ENCODE results near the gene NSG2. TPM values are rescaled to one million over a fixed set of nuclear protein-coding genes. Genes with fewer than 3 reads are reported as not detected.

The NSG2 gene
- total RNA-seq, 1 donor from 2014 or later = under 0.01 TPM

DNA sequence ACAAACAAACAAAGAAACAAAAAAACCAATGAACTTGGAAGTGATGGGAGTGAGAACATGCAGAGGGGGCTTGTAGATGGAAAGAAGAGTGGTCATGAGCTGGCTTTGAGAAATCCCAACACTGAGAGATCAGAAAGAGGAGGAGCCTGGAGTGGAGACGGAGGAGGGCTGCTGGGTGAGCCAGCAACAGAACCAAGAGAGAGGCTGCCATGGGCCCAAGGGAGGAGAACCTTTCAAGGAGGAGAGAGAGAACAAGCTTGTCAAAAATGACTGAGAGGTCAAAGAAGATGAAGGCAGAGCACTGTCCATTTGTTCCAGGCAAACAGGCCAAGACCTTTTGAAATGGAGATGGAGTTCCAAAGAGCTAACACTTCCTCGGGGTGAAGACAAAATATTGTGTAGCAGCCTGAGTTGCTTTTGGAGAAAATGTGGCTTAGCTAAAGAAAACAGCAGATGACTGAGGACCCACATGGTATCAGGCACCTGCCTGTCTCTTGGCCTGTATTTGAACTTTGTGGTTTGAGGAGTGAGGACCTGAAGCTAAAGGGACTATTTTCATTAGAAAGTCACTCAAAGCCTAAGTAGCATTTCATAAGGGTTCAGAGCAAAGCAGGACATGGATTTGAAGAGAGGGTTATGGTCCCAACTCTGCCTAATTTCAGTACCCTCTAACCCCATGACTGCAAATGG, 13.1 kb downstream of the NSG2 start:
- Histone ChIP-seq H3K9me3 (ENCODE audit: control insufficient read depth in 3 of 3, low read length in 3 of 3) (peaks cover 0 to 4% (median 2%) of the 10 kb centered on the region in 3 donors), H3K4me3 (ENCODE audit: low read length in 3 of 3) (no peak overlapping the region), H3K27ac (ENCODE audit: low read depth, low read length) (no peak overlapping the region)

DNA sequence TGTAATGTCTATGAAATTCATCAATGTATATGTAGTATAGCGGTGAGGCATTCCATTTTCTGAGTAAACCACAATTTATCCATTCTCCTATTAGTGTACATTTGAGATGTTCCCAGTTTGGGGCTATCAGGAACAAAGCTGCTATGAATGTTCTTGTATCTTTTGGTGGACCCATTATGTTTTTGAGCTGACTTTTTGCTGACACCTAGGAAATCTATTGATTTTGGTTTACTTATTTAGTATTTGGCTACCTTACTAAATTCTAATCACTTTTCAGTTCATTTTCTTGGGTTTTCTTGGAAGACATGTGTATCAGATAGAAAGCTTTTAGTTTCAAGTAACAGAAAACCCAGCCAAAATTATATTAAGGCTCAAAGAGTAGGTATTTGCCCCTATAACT, 13.7 kb downstream of the NSG2 start:
- H3K4me3 ChIP-seq (ENCODE audit: low read length in 3 of 3) = no peak overlapping the region
- H3K36me3 ChIP-seq (ENCODE audit: control insufficient read depth in 3 of 3, insufficient read depth in 3 of 3, low read length in 3 of 3) = no peaks in the 10 kb centered on the region
- peaks cover 0 to 2% (median 0%) of the 10 kb centered on the region in 3 donors for H3K4me1 ChIP-seq (ENCODE audit: control insufficient read depth in 3 of 3, insufficient read depth in 3 of 3, low read length in 3 of 3)
- no peak overlapping the region for H3K27ac ChIP-seq (ENCODE audit: low read depth, low read length)
- peaks cover 0 to 4% (median 2%) of the 10 kb centered on the region in 3 donors for H3K9me3 ChIP-seq (ENCODE audit: control insufficient read depth in 3 of 3, low read length in 3 of 3)
- peaks cover 0 to 7% (median 2%) of the 10 kb centered on the region in 3 donors for H3K27me3 ChIP-seq (ENCODE audit: control insufficient read depth in 3 of 3, insufficient read depth in 3 of 3, low read length in 3 of 3)
- H3K9ac ChIP-seq (ENCODE audit: low read depth in 1 of 3, low read length in 3 of 3) = no peak overlapping the region

More for the DNA sequence above, 13.1 kb downstream of the NSG2 start:
- Histone ChIP-seq H3K9ac (ENCODE audit: low read depth in 1 of 3, low read length in 3 of 3) (no peak overlapping the region), H3K4me1 (ENCODE audit: control insufficient read depth in 3 of 3, insufficient read depth in 3 of 3, low read length in 3 of 3) (peaks cover 0 to 2% (median 0%) of the 10 kb centered on the region in 3 donors), H3K36me3 (ENCODE audit: control insufficient read depth in 3 of 3, insufficient read depth in 3 of 3, low read length in 3 of 3) (no peaks in the 10 kb centered on the region), H3K27me3 (ENCODE audit: control insufficient read depth in 3 of 3, insufficient read depth in 3 of 3, low read length in 3 of 3) (peaks cover 0 to 7% (median 2%) of the 10 kb centered on the region in 3 donors)

DNA sequence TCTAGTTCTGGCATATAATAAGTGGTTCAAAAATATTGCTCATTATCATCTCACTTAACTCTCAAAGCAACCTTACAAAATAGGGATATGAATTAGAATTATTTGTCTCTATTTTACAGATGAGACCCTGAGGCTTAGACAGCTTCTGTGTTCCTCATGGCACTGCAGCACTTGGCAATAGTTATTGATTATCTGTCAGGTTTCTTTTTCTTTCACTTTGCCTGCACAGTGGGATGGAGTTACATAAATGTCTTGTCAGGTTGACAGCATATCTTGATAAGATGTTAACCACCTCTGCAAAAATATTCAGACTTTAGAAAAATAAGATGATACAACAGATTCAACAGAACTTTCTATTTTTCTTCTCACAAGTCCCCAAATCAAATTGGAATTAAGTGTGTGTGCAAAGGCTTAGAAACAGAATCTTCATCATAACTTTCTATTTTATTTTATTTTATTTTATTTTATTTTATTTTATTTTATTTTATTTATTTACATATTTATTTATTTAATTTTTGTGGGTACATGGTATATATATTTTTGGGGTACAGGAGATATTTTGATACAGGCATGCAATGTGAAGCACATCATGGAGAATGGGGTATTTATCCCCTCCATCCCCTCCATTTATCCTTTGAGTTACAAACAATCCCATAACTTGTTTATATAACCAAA, 17.7 kb downstream of the NSG2 start:
- Histone ChIP-seq H3K9me3 (ENCODE audit: control insufficient read depth in 3 of 3, low read length in 3 of 3) (peaks cover 0 to 4% (median 2%) of the 10 kb centered on the region in 3 donors), H3K9ac (ENCODE audit: low read depth in 1 of 3, low read length in 3 of 3) (no peak overlapping the region)

DNA sequence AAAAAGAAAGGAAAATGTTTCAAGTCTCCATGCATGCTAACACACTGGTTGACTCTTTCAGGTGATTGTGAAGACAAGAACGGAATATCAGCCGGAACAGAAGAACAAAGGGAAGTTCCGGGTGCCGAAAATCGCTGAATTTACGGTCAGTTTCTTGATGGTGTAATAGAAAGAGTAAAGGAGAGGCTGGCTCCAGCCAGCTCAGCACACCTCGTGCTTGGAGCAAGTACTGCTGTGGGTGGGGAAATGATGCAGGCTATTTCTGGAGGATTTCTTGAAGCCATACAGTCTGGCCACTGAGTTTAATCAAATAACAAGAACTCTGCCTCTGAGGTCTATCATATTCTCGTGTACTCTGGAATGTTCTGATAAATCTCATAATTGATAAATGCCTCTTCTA, 18.7 kb downstream of the NSG2 start:
- no peaks in the 10 kb centered on the region for H3K4me1 ChIP-seq (ENCODE audit: control insufficient read depth in 3 of 3, insufficient read depth in 3 of 3, low read length in 3 of 3)
- H3K9me3 ChIP-seq (ENCODE audit: control insufficient read depth in 3 of 3, low read length in 3 of 3) = peaks cover 0 to 4% (median 2%) of the 10 kb centered on the region in 3 donors
- H3K36me3 ChIP-seq (ENCODE audit: control insufficient read depth in 3 of 3, insufficient read depth in 3 of 3, low read length in 3 of 3) = no peaks in the 10 kb centered on the region
- no peak overlapping the region for H3K27ac ChIP-seq (ENCODE audit: low read depth, low read length)
- H3K4me3 ChIP-seq (ENCODE audit: low read length in 3 of 3) = no peak overlapping the region
- H3K27me3 ChIP-seq (ENCODE audit: control insufficient read depth in 3 of 3, insufficient read depth in 3 of 3, low read length in 3 of 3) = peaks cover 0 to 12% (median 2%) of the 10 kb centered on the region in 3 donors
- H3K9ac ChIP-seq (ENCODE audit: low read depth in 1 of 3, low read length in 3 of 3) = no peak overlapping the region

More for the DNA sequence above, 17.7 kb downstream of the NSG2 start:
- Histone ChIP-seq H3K4me1 (ENCODE audit: control insufficient read depth in 3 of 3, insufficient read depth in 3 of 3, low read length in 3 of 3) (no peaks in the 10 kb centered on the region), H3K27ac (ENCODE audit: low read depth, low read length) (no peak overlapping the region), H3K36me3 (ENCODE audit: control insufficient read depth in 3 of 3, insufficient read depth in 3 of 3, low read length in 3 of 3) (no peaks in the 10 kb centered on the region), H3K4me3 (ENCODE audit: low read length in 3 of 3) (no peak overlapping the region), H3K27me3 (ENCODE audit: control insufficient read depth in 3 of 3, insufficient read depth in 3 of 3, low read length in 3 of 3) (peaks cover 0 to 12% (median 2%) of the 10 kb centered on the region in 3 donors)

DNA sequence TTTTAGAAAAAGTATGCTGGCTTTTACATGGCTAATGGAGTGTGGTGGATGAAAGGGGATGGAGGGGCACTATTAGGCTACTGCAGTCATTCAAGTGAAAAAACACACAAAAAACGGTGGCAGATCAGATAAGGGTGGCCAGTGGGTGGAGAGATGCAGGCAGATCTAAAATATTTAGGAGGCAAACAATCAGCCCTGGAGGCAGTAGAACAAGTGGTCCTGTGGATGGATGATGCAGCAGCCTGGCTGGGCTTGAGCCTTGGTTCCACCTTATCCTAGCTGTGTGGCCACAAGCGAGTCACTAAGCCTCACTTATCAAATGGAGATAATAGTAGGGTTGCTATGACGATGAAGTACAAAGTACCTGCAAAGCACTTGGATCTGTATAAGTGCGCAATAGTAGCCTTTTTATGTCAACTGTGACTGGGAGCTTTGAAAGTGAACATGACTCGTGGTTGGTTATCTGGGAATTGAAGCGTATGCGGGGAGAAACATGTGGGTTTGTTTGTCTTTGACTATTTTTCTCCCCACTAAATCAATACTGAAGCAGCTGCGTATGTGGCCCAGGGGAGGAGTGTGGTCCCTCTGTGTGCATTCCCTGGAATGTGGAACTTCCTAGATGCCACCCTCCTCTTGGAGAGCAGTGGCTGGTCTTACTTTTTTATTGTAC, 20.2 kb downstream of the NSG2 start:
- Histone ChIP-seq H3K4me3 (ENCODE audit: low read length in 3 of 3) (no peak overlapping the region), H3K4me1 (ENCODE audit: control insufficient read depth in 3 of 3, insufficient read depth in 3 of 3, low read length in 3 of 3) (no peaks in the 10 kb centered on the region), H3K36me3 (ENCODE audit: control insufficient read depth in 3 of 3, insufficient read depth in 3 of 3, low read length in 3 of 3) (no peaks in the 10 kb centered on the region), H3K27me3 (ENCODE audit: control insufficient read depth in 3 of 3, insufficient read depth in 3 of 3, low read length in 3 of 3) (peaks cover 0 to 12% (median 0%) of the 10 kb centered on the region in 3 donors), H3K9ac (ENCODE audit: low read depth in 1 of 3, low read length in 3 of 3) (no peak overlapping the region), H3K27ac (ENCODE audit: low read depth, low read length) (no peak overlapping the region), H3K9me3 (ENCODE audit: control insufficient read depth in 3 of 3, low read length in 3 of 3) (peaks cover 0 to 2% (median 0%) of the 10 kb centered on the region in 3 donors)

DNA sequence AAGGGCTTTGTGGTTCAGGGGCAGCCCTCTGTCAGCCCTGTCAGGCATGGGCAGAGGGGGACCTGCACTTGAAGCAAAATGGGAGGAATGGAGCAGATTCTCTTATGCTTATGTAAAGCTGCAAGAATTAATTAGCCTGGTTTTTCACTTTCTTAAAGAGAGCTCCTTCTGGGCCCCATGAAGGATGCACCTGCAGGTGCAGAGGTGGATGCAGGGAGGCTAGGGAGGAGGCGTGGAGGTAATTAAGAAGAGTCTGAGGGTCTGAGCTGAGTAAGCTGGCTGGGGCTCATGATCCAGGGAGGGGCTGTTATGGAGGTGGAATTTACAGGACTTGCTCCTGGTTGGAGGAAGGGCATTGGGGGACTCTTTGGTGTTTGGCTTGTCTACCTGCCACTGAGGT, 22.0 kb downstream of the NSG2 start:
- H3K9ac ChIP-seq (ENCODE audit: low read depth in 1 of 3, low read length in 3 of 3) = no peak overlapping the region
- H3K27ac ChIP-seq (ENCODE audit: low read depth, low read length) = no peak overlapping the region
- no peaks in the 10 kb centered on the region for H3K36me3 ChIP-seq (ENCODE audit: control insufficient read depth in 3 of 3, insufficient read depth in 3 of 3, low read length in 3 of 3)
- no peak overlapping the region for H3K4me3 ChIP-seq (ENCODE audit: low read length in 3 of 3)
- H3K4me1 ChIP-seq (ENCODE audit: control insufficient read depth in 3 of 3, insufficient read depth in 3 of 3, low read length in 3 of 3) = no peaks in the 10 kb centered on the region
- no peaks in the 10 kb centered on the region for H3K9me3 ChIP-seq (ENCODE audit: control insufficient read depth in 3 of 3, low read length in 3 of 3)
- H3K27me3 ChIP-seq (ENCODE audit: control insufficient read depth in 3 of 3, insufficient read depth in 3 of 3, low read length in 3 of 3) = peaks cover 0 to 7% (median 0%) of the 10 kb centered on the region in 3 donors

DNA sequence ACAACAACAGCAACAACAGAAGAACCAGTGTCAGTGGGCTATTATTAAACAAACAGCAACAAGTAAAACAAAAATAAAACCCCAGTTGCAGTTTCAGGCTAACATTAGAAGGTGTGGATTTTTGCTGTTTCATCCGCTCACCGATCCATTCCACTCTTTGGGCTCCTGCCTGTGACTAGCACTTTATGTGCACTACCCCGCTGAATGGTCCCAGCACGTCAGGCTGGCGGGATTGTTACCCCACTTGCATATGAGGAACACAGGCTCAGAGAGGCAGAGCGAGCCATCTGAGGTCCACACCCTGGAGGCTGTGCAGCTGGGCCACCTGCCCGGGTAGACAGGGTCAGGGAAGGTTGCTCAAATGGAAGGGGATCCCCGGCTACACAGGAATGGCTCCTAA, 26.0 kb downstream of the NSG2 start:
- Histone ChIP-seq H3K4me1 (ENCODE audit: control insufficient read depth in 3 of 3, insufficient read depth in 3 of 3, low read length in 3 of 3) (no peaks in the 10 kb centered on the region), H3K4me3 (ENCODE audit: low read length in 3 of 3) (no peak overlapping the region), H3K9me3 (ENCODE audit: control insufficient read depth in 3 of 3, low read length in 3 of 3) (no peaks in the 10 kb centered on the region), H3K9ac (ENCODE audit: low read depth in 1 of 3, low read length in 3 of 3) (no peak overlapping the region), H3K36me3 (ENCODE audit: control insufficient read depth in 3 of 3, insufficient read depth in 3 of 3, low read length in 3 of 3) (no peaks in the 10 kb centered on the region), H3K27me3 (ENCODE audit: control insufficient read depth in 3 of 3, insufficient read depth in 3 of 3, low read length in 3 of 3) (no peaks in the 10 kb centered on the region), H3K27ac (ENCODE audit: low read depth, low read length) (no peak overlapping the region)

DNA sequence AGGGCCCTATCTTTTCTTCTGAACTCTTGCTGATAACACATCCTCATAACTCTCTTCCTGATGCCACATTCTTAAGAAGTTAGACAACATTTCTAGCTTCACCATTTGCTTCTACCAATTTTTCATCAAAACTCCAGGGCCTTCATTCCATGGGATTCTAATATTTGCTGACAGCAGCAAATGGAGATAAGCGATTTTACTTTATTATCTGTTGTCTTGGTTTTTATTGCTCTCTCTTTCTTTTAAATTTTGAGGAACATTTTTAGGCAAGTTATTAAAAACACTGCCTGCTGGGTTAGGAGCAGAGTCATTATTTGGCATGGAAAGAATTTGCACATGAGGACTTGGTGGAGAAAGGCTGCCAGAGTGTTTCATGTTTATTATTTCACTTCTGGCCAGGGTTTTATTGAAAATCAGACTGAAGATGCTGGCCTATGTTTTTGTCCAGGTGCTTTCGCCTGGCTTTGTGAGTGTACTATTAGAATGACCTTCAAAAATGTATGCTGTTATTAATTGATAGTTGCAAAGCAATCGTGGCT, 27.7 kb downstream of the NSG2 start:
- no peaks in the 10 kb centered on the region for H3K27me3 ChIP-seq (ENCODE audit: control insufficient read depth in 3 of 3, insufficient read depth in 3 of 3, low read length in 3 of 3)
- H3K4me3 ChIP-seq (ENCODE audit: low read length in 3 of 3) = no peak overlapping the region

DNA sequence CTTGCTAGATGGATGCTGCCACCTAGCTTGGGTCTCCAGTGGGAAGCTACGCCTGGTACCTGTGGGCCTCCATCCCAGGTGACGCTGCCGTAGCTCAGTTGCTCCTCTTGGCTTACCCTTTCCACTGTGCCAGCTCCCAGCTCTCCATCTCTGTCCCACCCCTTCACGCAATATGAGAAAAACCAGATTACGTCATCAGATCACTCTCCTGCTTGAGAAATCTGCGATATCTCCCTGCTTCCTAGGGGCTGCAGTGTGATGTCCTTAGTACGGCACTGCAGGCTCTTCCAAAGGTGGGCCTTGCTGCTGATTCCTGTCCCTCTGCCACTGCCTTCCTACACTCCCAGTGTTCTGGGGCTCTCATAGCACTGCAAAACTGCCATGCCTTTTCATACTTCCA, 28.9 kb downstream of the NSG2 start:
- Histone ChIP-seq H3K9me3 (ENCODE audit: control insufficient read depth in 3 of 3, low read length in 3 of 3) (no peaks in the 10 kb centered on the region), H3K9ac (ENCODE audit: low read depth in 1 of 3, low read length in 3 of 3) (no peak overlapping the region), H3K36me3 (ENCODE audit: control insufficient read depth in 3 of 3, insufficient read depth in 3 of 3, low read length in 3 of 3) (no peaks in the 10 kb centered on the region), H3K27ac (ENCODE audit: low read depth, low read length) (no peak overlapping the region), H3K4me1 (ENCODE audit: control insufficient read depth in 3 of 3, insufficient read depth in 3 of 3, low read length in 3 of 3) (no peaks in the 10 kb centered on the region), H3K4me3 (ENCODE audit: low read length in 3 of 3) (no peak overlapping the region), H3K27me3 (ENCODE audit: control insufficient read depth in 3 of 3, insufficient read depth in 3 of 3, low read length in 3 of 3) (no peaks in the 10 kb centered on the region)

More for the DNA sequence above, 27.7 kb downstream of the NSG2 start:
- Histone ChIP-seq H3K9ac (ENCODE audit: low read depth in 1 of 3, low read length in 3 of 3) (no peak overlapping the region), H3K4me1 (ENCODE audit: control insufficient read depth in 3 of 3, insufficient read depth in 3 of 3, low read length in 3 of 3) (no peaks in the 10 kb centered on the region), H3K9me3 (ENCODE audit: control insufficient read depth in 3 of 3, low read length in 3 of 3) (no peaks in the 10 kb centered on the region), H3K36me3 (ENCODE audit: control insufficient read depth in 3 of 3, insufficient read depth in 3 of 3, low read length in 3 of 3) (no peaks in the 10 kb centered on the region), H3K27ac (ENCODE audit: low read depth, low read length) (no peak overlapping the region)

All from skeletal muscle tissue (tissue), 4 donors.